Measurements from ENCODE around the gene C2CD4A. TPM values are rescaled to one million over a fixed set of nuclear protein-coding genes. Genes with fewer than 3 reads are reported as not detected.

C2CD4A gene
- total RNA-seq, 1 donor from 2014 or later = not detected

DNA sequence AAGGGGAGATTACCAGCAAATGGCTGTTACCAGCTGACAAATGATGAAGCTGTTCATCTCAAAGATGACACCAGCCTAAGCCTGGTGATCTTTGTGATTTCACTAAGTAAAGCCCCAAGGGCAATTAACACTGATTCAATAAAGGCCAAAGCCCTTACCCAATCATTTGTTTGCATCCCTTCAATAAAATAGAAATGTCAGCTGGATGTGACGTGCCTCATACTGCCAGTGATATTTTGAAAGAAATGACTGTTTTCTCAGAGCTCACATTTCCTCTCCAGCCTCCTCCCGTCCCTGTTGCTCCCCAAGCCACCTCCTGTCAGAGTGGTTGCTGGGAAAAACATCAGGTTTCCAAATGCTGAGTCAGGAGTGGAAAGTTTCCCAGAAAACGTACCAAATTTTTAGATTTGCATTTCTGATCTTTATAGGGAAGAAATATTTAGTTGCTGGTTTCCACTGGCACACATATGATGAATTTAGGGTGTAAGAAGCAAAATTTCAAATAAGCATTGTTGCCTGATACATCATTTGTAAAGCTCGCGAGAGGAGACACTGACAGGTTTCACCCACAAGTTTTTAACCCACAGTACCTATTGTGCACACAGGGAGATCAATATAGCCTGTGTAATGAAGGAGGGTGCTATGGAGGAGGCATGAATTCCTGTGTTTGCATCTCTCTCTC lies 21.0 kb downstream of the C2CD4A start:
- DNase-seq = no peak
- peak; percentile 41 for ATAC-seq
- intact Hi-C loops (cut with micrococcal nuclease) = no loop called here

DNA sequence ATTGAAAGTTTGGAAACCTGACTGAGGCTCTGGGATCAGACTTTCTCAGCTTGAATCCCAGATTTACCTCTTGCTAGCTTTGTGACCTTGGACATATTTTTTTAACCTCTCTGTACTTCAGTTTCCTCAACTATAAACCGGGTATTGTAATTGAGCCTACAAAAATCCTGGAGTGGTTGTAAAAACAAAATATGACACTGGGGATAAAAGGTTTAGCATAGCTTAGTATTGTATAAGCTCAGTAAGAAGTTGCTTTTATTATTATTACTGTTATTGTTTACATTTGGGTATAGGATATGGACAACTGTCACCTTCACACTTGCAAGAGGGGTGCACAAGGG lies 21.5 kb downstream of the C2CD4A start:
- DNase-seq = no peak
- intact Hi-C loops (cut with micrococcal nuclease) = no loop called here
- no peak for ATAC-seq

DNA sequence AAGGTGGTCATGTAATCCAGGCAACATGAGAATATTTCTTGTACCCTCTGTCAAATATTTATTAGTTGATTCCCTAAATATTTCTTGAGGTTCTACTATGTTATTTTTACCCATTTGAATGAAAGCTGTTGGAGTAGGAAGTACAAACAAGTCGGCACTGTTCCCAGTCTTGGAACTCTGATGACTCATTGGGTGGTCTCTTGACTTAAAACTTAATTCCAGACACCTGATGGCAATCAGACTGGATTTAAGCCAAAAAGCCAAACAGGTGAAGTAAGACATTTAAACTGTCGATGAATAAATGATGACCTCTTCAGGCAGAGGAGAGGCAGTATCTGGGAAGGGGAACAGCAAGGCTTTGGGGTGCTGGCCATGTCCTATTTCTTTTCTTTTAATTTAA lies 22.8 kb downstream of the C2CD4A start:
- DNase-seq = no peak
- no peak for ATAC-seq
- intact Hi-C loops (cut with micrococcal nuclease) = no loop called here

DNA sequence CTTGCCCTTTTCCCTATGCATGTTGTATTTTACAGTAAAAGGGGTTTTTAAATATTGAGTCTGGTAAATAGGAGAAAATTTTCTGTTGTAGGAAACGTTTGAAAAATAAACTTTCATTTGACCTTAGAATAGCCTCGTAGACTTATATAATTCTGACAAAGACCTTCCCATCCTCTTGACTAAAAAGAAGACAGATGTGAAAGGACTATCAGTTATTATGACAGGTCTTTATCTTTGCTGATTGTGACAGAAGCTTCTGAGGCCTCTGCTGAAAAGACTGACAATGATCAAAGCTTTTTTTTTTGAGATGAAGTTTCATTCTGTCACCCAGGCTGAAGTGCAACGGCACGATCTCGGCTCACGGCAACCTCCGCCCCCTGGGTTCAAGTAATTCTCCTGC lies 24.2 kb downstream of the C2CD4A start:
- no peak for ATAC-seq
- intact Hi-C loops (cut with micrococcal nuclease) = no loop called here
- DNase-seq = no peak

DNA sequence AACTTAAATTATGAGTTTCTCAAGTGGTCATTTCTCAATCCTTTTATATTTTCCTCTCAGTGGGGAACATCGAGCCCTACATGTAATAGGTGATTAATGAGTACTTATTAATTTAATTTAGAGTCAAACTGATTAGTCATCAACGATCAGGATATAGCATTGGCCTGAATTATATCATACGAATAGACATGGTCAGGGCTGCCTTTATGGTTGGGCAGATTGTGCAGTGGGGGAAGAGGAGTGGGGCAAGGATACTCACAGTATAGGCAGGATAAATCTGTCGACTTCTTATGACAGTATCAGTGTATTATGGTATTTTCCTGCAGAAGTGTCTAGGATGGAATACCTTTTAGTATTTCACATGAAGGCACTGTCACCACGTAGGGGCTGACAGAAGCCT lies 27.0 kb downstream of the C2CD4A start:
- intact Hi-C loops (cut with micrococcal nuclease) = no loop called here
- ATAC-seq = no peak

DNA sequence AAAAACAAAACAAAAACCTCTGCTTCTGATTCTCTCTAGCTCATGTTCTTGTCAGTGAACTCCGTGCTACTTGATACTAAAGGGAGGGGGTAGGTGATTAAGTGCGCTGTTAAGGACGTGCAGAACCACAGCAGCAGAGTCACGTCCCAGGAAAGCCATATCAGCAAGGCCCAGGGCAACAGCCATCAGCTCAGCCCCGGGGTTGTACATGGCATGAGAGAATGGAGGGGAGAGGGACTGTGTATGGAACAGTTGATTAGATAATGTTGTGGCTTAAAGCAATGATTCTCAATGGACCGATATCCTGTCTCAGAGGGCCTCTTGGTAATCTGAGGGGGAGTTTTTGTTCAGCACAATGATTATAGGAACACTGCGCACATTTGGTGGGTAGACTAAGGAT lies 27.6 kb downstream of the C2CD4A start:
- ATAC-seq (no peak), DNase-seq (no peak)
- intact Hi-C loops (cut with micrococcal nuclease) = no loop called here

More for the DNA sequence above, 27.0 kb downstream of the C2CD4A start:
- no peak for DNase-seq

DNA sequence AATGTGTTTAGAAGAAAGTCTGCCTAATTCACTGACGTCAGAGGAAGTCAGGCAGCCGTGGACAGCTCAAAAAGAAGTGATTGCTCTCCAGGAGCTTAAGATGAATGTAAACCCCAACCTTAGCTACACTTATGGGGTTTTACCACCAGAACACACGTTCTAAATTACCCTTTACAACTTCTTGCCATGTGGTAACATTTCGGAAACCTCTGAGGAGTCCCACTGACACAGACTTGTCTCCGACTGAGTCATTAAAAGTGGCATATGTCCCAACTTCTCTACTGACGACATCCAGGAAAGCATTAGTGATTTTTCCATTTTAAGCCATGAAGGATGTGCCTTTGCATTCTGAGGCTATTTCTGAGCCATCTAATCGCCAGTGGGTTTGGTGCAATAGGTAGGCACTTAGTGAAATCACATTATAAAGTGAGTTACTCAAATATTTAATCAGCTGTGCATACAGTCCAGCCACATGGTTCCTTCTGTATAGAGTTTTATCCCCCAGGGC lies 32.4 kb downstream of the C2CD4A start:
- intact Hi-C loops (cut with micrococcal nuclease) = no loop called here
- no peak for DNase-seq
- ATAC-seq = no peak

DNA sequence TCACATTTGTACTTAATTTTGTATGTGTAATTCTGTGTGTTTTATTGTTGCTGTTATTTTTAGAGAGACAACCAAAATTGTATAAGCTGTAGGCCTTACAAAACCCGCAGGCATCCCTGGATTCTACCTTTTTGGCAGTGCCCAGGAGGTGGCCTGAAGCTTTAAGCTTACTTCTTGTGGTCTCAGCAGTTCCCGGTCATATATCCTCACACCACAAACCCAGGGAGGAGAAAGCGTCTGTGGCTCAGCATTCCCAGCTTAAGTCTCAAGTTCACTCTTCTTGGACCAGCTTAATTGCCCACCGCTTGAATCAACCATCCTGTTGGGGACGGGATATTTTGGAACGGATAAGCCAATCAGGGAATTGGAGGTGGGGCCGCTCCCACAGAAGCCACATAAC lies 36.7 kb downstream of the C2CD4A start:
- ATAC-seq = no peak
- intact Hi-C loops (cut with micrococcal nuclease) = no loop called here

DNA sequence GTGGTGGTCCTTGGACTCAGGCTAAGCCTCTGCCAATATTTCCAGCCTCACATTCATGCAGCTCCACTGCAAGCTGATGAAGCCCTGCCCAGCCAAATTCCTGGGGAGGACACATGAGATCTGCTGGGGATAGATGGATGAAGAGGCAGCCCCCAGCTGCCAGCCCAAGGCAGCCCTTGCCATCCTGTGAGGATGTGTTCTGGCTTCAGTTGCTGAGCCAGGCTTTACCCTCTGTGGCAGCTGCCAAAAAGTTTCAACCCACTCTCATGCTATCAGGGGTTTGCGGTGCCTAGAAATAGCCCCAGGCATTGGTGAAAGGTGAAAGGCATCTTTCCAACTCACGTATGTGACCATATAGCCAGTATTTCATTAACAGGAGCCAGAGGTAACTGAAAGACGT lies 37.6 kb downstream of the C2CD4A start:
- intact Hi-C loops (cut with micrococcal nuclease) = no loop called here
- ATAC-seq (no peak), DNase-seq (no peak)

More for the DNA sequence above, 36.7 kb downstream of the C2CD4A start:
- DNase-seq = no peak

DNA sequence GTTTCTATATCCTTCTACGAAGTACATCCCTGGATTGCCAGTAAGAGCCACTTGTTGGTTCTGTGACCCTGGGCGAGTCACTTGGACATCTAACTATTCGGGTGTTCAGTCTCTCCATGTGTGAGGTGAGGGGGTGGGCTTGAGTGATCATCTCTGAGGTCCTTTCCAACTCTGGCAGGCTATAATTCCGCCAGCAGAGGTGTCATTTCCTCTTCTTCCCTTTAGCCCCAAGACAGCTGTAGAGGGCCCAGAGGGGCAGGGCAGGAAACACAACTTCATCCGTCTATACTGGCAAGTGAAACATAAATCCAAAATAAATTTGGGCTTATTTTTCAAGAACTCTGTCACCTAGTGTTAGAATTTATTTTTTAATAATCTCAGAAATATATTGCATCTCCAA lies 38.1 kb downstream of the C2CD4A start:
- DNase-seq (no peak), ATAC-seq (no peak)
- intact Hi-C loops (cut with micrococcal nuclease) = no loop called here

DNA sequence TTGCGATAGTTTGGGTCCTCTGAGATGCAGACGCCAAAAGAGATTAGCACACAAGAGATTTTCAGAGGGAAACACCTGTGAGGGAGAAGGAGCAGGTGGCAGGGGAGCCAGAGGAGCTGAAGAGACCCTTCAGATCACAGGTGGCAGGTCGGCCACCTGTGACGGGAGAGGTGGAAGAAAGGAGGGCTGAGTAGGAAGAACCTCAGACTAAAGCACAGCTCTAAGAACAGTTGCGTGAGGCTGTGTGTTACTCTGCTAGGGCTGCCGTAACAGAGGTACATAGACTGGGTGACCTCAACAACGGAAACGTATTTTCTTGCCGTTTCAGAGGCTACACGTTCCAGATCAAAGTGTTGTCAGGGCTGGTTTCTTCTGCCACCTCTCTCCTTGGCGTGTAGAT lies 38.5 kb downstream of the C2CD4A start:
- intact Hi-C loops (cut with micrococcal nuclease) = no loop called here
- ATAC-seq (no peak), DNase-seq (no peak)

DNA sequence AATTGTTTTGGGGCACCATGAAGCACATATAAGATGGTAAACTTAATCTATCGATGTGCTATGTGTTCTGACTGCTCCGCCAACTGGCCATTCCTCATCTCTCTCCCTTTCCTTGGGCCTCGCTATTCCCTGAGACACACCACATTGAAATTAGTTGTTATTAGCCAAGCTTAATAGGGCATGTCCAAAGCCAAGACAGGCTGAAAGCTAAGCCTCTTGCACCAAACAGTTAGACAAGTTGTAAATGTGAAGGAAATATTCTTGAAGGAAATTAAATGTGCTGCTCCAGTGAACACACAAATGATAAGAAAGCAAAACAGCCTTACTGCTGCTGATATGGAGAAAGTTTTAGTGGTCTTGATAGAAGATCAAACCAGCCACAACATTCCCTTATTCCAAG lies 39.3 kb downstream of the C2CD4A start:
- no peak for ATAC-seq
- intact Hi-C loops (cut with micrococcal nuclease) = no loop called here
- DNase-seq = no peak

DNA sequence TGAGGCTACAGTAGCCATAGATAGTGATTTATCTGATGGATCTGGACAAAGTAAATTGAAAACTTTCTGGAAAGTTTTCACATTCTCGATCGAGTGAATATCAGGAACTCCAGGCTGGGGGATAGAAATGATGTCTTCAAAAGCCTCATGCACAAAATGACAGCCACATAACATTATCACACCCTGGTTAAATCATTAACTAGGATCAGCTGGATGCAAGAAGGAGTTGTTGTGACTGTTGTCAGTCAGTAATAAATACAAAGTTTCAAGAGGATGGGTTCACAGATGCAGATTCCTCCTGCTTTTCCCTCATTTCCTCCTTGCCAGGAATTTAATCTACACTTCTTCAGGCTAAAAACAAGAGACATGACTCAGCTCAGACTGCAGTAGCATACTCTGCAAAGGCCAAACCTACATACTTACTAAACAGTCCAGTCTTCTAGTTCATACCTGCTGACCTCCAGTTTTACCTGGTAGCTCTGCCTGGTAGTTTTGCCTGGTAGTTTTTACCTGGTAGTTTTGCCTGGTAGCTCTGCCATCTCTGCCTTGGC lies 40.9 kb downstream of the C2CD4A start:
- intact Hi-C loops (cut with micrococcal nuclease) = no loop called here
- ATAC-seq (no peak), DNase-seq (no peak)

DNA sequence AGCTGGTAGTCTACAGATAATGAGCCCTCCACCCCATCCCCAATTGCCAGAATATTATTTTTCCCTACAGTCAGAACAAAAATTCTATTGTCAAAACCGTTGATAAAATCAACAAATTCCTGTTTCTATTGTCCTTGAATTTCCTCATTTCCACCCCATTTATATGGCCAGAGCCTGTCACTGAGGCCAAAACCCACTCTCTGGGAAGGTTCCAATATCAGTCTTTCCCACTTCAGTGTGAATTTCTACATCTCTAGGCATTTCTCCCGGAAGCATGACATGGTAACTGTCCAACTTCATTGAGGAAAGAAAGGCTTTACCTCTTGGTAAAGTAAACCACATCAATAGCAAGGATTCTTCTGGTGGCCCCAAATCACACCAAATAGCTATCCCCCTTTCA lies 41.6 kb downstream of the C2CD4A start:
- ATAC-seq (no peak), DNase-seq (no peak)
- intact Hi-C loops (cut with micrococcal nuclease) = no loop called here

DNA sequence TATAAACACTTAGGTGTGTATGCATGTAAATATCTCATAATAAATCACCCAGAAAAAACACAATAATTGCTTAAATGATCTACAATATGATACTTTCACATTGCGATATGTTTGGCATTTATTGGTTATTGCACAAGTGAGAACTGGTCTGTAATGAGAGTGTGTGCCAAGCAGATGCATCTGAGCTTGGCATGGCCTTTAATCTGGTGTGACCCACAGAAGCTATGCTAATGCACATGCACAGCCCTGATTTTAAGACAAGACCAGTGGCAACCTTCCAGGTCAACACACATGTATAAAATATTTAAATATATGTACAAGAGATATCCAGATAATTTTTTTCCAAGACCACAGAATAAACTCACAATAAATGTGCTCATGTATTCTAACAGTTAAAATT lies 42.7 kb downstream of the C2CD4A start:
- intact Hi-C loops (cut with micrococcal nuclease) = no loop called here
- DNase-seq = no peak
- ATAC-seq = no peak

DNA sequence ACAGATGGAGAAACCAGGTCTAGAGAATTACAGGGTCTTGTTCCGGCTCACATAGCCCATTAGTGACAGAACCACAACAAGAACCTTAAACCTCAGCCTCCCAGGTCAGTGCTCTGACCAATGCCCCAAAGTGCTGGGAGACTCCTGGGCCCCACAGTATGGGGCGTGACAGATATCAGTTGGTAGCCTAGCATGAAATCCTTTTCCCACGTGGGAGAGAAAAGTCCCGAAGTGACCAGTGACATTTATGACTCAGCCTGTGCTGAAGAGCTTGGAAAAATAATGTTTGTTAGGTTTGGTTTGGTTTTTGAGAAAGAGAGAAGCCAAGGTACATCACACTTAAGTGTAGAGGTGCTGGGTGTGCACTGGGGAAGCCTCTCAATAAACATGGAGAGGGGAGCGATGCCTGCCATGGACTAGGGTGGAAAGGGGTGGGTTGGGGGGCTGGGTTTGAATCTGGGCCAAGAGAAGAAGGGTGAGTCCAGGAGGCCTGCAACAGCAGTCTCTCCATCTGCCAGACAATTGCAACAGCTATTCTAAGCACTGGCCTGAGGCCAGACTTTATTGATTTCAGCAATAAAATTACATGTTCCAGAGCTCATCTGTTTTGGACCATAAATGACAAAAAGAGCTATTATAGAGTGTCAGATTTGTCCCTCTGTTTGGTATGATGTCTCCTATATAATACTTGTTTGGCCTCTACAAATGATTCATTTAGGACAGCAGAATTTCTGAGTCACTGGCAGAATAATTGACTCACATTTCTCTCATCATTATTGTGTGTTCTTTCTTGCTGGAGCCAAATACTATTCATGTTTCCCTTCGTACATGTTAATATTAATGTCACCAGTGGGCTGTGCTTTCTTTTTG lies 43.4 kb downstream of the C2CD4A start:
- DNase-seq = no peak
- intact Hi-C loops (cut with micrococcal nuclease) = no loop called here
- peak; percentile 55 for ATAC-seq

DNA sequence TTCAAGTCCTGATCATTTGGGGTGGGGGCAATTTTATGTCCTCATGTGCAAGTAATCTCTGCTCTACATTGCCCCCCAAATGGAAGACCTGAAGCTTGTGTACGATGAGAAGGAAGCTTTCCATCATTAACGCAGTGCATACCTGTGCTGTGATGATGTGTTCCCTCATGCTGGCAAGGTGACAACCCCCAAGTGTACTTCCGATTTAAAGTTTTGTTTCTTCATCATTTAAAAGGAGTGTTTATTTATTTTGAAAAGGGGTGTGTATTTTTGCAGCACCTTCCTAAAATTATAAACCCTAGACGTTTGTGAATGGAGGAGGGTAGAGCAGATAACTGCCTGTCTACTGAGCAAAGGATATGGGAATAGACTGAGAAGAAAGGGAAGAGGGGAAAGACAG lies 45.3 kb downstream of the C2CD4A start:
- intact Hi-C loops (cut with micrococcal nuclease) = no loop called here
- ATAC-seq = no peak
- DNase-seq = no peak

DNA sequence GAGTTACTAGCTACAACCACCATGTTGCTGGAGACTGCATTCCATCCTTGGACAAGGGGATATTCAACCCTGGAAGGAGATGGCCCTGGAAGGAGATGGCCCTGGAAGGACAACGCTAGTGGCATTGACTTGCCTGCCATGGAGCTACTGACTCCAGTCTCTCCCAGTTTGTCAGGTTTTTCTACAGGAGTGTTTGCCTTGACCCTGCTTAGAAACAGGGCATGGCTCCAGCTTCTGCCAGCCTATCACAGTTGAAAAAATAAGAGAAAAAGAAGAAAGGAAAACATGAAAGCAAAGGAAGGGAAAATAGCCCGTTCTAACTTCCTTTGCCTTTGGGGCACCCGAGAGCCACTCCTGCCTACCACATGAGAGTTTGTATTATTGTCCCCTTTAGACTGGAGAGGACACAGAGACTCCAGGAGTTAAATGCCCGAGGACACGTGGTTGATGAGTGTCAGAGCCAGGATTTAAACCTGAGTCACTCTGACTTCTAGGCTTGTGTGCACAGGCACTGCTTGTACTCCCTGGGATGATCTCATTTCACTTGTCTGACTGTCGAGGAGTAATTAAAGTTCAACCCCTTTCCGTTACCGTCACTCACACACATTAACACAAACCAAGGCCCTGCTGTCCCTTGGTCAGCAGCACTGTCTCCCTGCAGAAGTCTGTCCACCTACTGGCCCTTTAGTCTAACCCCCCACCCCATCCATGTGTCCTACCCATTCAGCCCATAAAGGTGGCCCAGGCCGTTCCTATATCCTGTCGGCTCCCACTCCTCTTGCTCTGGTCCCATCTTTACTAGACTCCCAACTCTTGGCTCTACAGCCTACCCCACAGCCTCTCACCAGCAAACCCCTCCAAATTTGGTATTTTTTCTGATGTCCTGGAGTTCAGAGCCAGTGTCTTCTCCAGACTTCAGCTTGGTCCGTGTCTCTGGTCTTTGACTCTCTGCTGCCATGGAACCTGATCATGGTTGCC lies 46.1 kb downstream of the C2CD4A start:
- ATAC-seq (peak; percentile 53), DNase-seq (no peak)
- intact Hi-C loops (cut with micrococcal nuclease) = no loop called here

DNA sequence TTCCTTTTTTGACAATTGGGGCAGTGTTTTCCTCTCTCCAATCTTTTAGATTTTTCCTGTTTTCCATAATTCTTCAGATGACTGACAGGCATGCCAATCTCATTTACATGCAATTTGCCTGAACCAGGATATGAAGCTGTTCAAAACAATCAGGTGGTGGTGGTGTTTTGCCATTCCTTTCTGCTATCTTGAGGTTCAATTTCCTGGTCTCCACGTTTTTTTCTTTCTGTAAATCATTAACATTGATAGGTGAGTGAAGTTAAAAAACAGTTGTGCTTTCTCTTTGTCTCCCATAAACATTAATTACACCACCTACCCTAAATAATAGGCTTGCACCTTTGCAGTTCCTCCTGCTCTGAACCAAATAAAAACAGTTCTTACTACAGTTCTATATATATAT lies 49.1 kb downstream of the C2CD4A start:
- DNase-seq (no peak), ATAC-seq (no peak)
- intact Hi-C loops (cut with micrococcal nuclease) = no loop called here
